IMR-90 (cell line): ENCODE measurements around the gene FOXO3. TPM values are rescaled to one million over a fixed set of nuclear protein-coding genes. Genes with fewer than 3 reads are reported as not detected.

Experiments used
- ATAC-seq: fragments of 200-7000 bp; cut with Tn5 transposase; 2 replicates; pipeline ENCODE4 v1.9.1; 2020; ENCODE audit warnings: low read depth, mild to moderate bottlenecking, moderate library complexity
- BruUV-seq: library from RNA; stranded (reverse); fragments of 400-500 nt; replicated peaks from 2 replicates; lab custom pipeline; 2021; lab: Mats Ljungman, UMichigan
- CTCF ChIA-PET: fragments of 300-600 bp; formaldehyde crosslinking; extraction: SDS; loops from one replicate; lab custom pipeline; 2021; ENCODE audit warnings: antibody characterized with exemption; lab: Yijun Ruan, JAX
- POLR2A ChIA-PET: fragments of 300-600 bp; sonication (Branson Sonifier 250); formaldehyde crosslinking; loops from one replicate; lab custom pipeline; 2022; ENCODE audit warnings: antibody characterized with exemption; ENCODE audit not compliant: unreplicated experiment; lab: Charles Lee
- DNase-seq: peaks from one replicate; pipeline ENCODE4 v3.0.0; 2013
- H2AFZ ChIP-seq: replicated peaks from 2 replicates; pipeline ENCODE3; 2013; ENCODE audit warnings: low read length, mild to moderate bottlenecking; ENCODE audit not compliant: poor library complexity
- H2AK5ac ChIP-seq: 2 replicates; pipeline ENCODE4 v1.6.1; 2013; ENCODE audit warnings: low read depth, low read length, inconsistent platforms
- H2AK9ac ChIP-seq: replicated peaks from 2 replicates; pipeline ENCODE3; 2013; ENCODE audit warnings: mild to moderate bottlenecking, low read depth, low read length, moderate library complexity; ENCODE audit not compliant: poor library complexity
- H2BK120ac ChIP-seq: 2 replicates; pipeline ENCODE4 v1.6.1; 2013; ENCODE audit warnings: low read depth, low read length, inconsistent platforms
- H2BK15ac ChIP-seq: 3 replicates; pipeline ENCODE4 v1.6.1; 2013; ENCODE audit warnings: low read depth, low read length, inconsistent platforms
- H2BK20ac ChIP-seq: 2 replicates; pipeline ENCODE4 v1.6.1; 2013; ENCODE audit warnings: low read depth, mild to moderate bottlenecking, inconsistent platforms, low read length, moderate library complexity
- H2BK5ac ChIP-seq: 2 replicates; pipeline ENCODE4 v1.6.1; 2013; ENCODE audit warnings: mild to moderate bottlenecking, low read depth, low read length, inconsistent platforms; ENCODE audit not compliant: poor library complexity, severe bottlenecking
- H3K14ac ChIP-seq: replicated peaks from 2 replicates; pipeline ENCODE4 v1.6.1; 2013; ENCODE audit warnings: low read depth, low read length, inconsistent platforms
- H3K18ac ChIP-seq: 2 replicates; pipeline ENCODE4 v1.6.1; 2013; ENCODE audit warnings: low read depth, low read length, control low read depth
- H3K23ac ChIP-seq: 2 replicates; pipeline ENCODE4 v1.6.1; 2013; ENCODE audit warnings: low read depth, low read length, inconsistent platforms
- H3K27ac ChIP-seq: 2 replicates; pipeline ENCODE4 v1.5.1; 2013; ENCODE audit warnings: mild to moderate bottlenecking, control low read depth, low read length; ENCODE audit not compliant: insufficient read depth
- H3K27me3 ChIP-seq: 2 replicates; pipeline ENCODE4 v1.6.1; 2013; ENCODE audit warnings: low read length; ENCODE audit not compliant: control insufficient read depth, insufficient read depth
- H3K36me3 ChIP-seq: 2 replicates; pipeline ENCODE4 v1.6.1; 2013; ENCODE audit warnings: low read length, mixed read lengths; ENCODE audit not compliant: control insufficient read depth, insufficient read depth
- H3K4ac ChIP-seq: 2 replicates; pipeline ENCODE4 v1.6.1; 2013; ENCODE audit warnings: low read depth, low read length, inconsistent platforms
- H3K4me1 ChIP-seq: 2 replicates; pipeline ENCODE4 v1.6.1; 2013; ENCODE audit warnings: low read length, mixed read lengths; ENCODE audit not compliant: control insufficient read depth, insufficient read depth
- H3K4me2 ChIP-seq: 2 replicates; pipeline ENCODE4 v1.6.1; 2013; ENCODE audit warnings: low read depth, mild to moderate bottlenecking, control low read depth, low read length, moderate library complexity
- H3K4me3 ChIP-seq: 2 replicates; pipeline ENCODE4 v1.5.1; 2013; ENCODE audit warnings: low read depth, mild to moderate bottlenecking, control low read depth, low read length, moderate library complexity; ENCODE audit not compliant: insufficient read depth
- H3K56ac ChIP-seq: 2 replicates; pipeline ENCODE4 v1.6.1; 2013; ENCODE audit warnings: low read length, inconsistent platforms; ENCODE audit not compliant: insufficient read depth; ENCODE audit errors: extremely low read depth
- H3K79me1 ChIP-seq, 2 experiments: 2 replicates each; pipeline ENCODE4 v1.6.1; 2013; ENCODE audit warnings: low read length in 2 of 2, inconsistent platforms in 1 of 2, low read depth in 1 of 2
- H3K9ac ChIP-seq: 2 replicates; pipeline ENCODE4 v1.6.1; 2013; ENCODE audit warnings: low read depth, low read length, control low read depth
- H3K9me1 ChIP-seq: 2 replicates; pipeline ENCODE4 v1.6.1; 2013; ENCODE audit warnings: low read length, inconsistent platforms; ENCODE audit not compliant: insufficient read depth
- H3K9me3 ChIP-seq: 2 replicates; pipeline ENCODE4 v1.6.1; 2013; ENCODE audit warnings: low read length; ENCODE audit not compliant: control insufficient read depth, insufficient read depth
- H4K20me1 ChIP-seq: 2 replicates; pipeline ENCODE4 v1.6.1; 2013; ENCODE audit warnings: low read length, inconsistent platforms; ENCODE audit not compliant: insufficient read depth
- H4K5ac ChIP-seq: 2 replicates; pipeline ENCODE4 v1.6.1; 2013; ENCODE audit warnings: mild to moderate bottlenecking, low read depth, low read length, control low read depth
- H4K8ac ChIP-seq, 2 experiments: 2 replicates each; pipeline ENCODE4 v1.6.1; 2013; ENCODE audit warnings: low read depth in 2 of 2, low read length in 2 of 2, control low read depth in 1 of 2, inconsistent platforms in 1 of 2
- H4K91ac ChIP-seq: 2 replicates; pipeline ENCODE4 v1.6.1; 2013; ENCODE audit warnings: low read depth, low read length, inconsistent platforms; ENCODE audit not compliant: insufficient read depth
- CEBPB ChIP-seq: IDR thresholded peaks from 2 replicates; pipeline ENCODE4 v1.6.1; 2012; ENCODE audit warnings: low read depth, low read length, improper control_type of control experiment
- CHD1 ChIP-seq: IDR thresholded peaks from 2 replicates; pipeline ENCODE4 v1.6.1; 2012; ENCODE audit warnings: low read depth, low read length, improper control_type of control experiment
- WGBS, 2 experiments: methylation state at CpG; one replicate each; pipeline versions ENCODE4 v1.1.5 to v1.1.7; 2013; ENCODE audit warnings: missing lambda C conversion rate in 2 of 2; ENCODE audit not compliant: insufficient read length in 1 of 2; ENCODE audit errors: extremely low coverage in 2 of 2; 5-methylcytosine and 5-hydroxymethylcytosine counted together
- dilution Hi-C: fragments of 300-500 bp; cut with HindIII; formaldehyde crosslinking; loops from one replicate; pipeline ENCODE4 v1.14.3; 2018; ENCODE audit warnings: low sequenced_read_pairs; ENCODE audit not compliant: unreplicated experiment
- in situ Hi-C: fragments of 300-500 bp; cut with MboI; formaldehyde crosslinking; loops from 3 replicates; pipeline ENCODE4 v1.14.3; 2019; ENCODE audit warnings: low sequenced_read_pairs, inconsistent platforms, mixed read lengths
- intact Hi-C: fragments of 100-400 bp; cut with micrococcal nuclease; formaldehyde crosslinking; loops from 2 replicates; pipeline ENCODE4 v1.10.0; 2022
- polyA plus RNA-seq, 3 experiments: library from polyadenylated mRNA; depleted of rRNA; stranded (reverse); fragments of >200 nt; gene quantifications; 2 replicates each; pipeline ENCODE4 v1.2.3, GENCODE V29; 2012; ENCODE audit warnings: low replicate concordance in 1 of 3
- total RNA-seq: library from RNA; depleted of rRNA; stranded (reverse); fragments of >200 nt; gene quantifications from 2 replicates; pipeline ENCODE4 v1.2.3, GENCODE V29; 2012

The FOXO3 gene
- total and polyA plus RNA-seq, 2 of the 4 experiments (the other 2 are of a cell fraction): 17.5 to 38.7 TPM

DNA sequence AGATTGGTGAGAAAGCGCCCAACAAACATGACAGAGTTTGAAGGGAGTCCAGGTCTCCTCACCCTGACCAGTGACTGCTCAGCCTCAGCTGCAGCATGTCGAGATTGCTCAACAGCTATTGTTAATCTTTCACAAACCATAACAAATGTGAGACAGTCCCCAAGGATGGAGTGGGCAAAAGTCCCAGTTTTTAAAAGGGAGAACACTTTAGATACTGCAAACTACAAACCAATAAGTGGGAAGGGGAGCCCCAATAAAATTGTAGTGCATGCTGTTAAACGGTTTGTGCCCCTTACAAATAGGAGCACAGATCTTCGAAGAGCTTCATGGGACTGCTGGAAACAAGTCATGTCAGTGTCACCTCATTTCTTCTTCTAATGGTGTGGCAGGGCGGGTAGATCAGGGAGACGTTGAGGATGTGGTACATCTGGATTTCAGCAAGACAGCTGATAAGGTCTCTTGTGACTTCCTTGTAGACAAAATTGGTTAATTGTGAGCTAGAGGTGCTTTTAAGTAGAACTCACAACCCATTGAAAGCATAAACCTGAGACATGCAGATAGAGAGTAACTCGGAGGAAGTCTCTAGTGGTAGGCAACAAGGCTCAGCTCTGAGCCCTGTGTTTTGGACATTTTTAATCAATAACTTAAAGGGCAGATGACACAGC, 153.5 kb downstream of the FOXO3 start:
- H3K9ac ChIP-seq: no peak overlapping the region
- no peaks in the 10 kb centered on the region; the same call in 1 of the 2 replicates for H3K9me3 ChIP-seq
- peak overlapping the region; percentile 16; the same call in 1 of the 2 replicates for H2BK20ac ChIP-seq
- peak; percentile 69 for ATAC-seq
- peak overlapping the region; percentile 53; the same call in 1 of the 2 replicates for H3K14ac ChIP-seq
- H3K4me1 ChIP-seq: peaks cover 4% of the 10 kb centered on the region
- no peak overlapping the region for H2AK9ac ChIP-seq
- H2BK5ac ChIP-seq: no peak overlapping the region
- ChIA-PET CTCF (interaction anchor here (1.3 kb wide), 1 partner anchor 56 kb away, joined by 5 read pairs; no protein-coding TSS in a partner anchor), POLR2A (no interaction called here)
- H3K27ac ChIP-seq: no peak overlapping the region
- H3K4ac ChIP-seq: peak overlapping the region; percentile 17; the same call in 1 of the 2 replicates
- no peaks in the 10 kb centered on the region for H3K27me3 ChIP-seq
- no peaks in the 10 kb centered on the region for H3K79me1 ChIP-seq
- intact Hi-C loops (no loop called here), dilution Hi-C loops (no loop called here), in situ Hi-C loops (no loop called here)
- TF ChIP-seq CHD1 (no peak), CEBPB (peak; percentile 93)
- 0 out of 4 replicates have a peak overlapping the region, but pooled peaks of 1 of the 2 experiments have one; percentile 11 for H4K8ac ChIP-seq
- H4K20me1 ChIP-seq: no peaks in the 10 kb centered on the region
- BruUV-seq: no TSS peak
- H3K36me3 ChIP-seq: no peaks in the 10 kb centered on the region
- H2AFZ ChIP-seq: no peak overlapping the region
- H4K91ac ChIP-seq: no peak overlapping the region
- H3K4me2 ChIP-seq: peak overlapping the region; percentile 35; the same call in 1 of the 2 replicates
- H2AK5ac ChIP-seq: peak overlapping the region; percentile 31; the same call in 1 of the 2 replicates
- H3K23ac ChIP-seq: 0 out of 2 replicates have a peak overlapping the region, but pooled peaks have one; percentile 40
- DNase-seq: peak; percentile 51
- peaks cover 15% of the 10 kb centered on the region; the same call in 1 of the 2 replicates for H3K9me1 ChIP-seq
- WGBS, 2 experiments: no CpG with 5 or more reads among the region's 7 CpGs
- H2BK120ac ChIP-seq: 0 out of 2 replicates have a peak overlapping the region, but pooled peaks have one; percentile 7
- no peak overlapping the region for H3K56ac ChIP-seq
- H2BK15ac ChIP-seq: no peak overlapping the region
- H3K4me3 ChIP-seq: no peak overlapping the region
- no peak overlapping the region for H3K18ac ChIP-seq
- no peak overlapping the region for H4K5ac ChIP-seq
